M059J (cell line): ENCODE results near the gene DDX19B. TPM values are rescaled to one million over a fixed set of nuclear protein-coding genes. Genes with fewer than 3 reads are reported as not detected.
"Not testable (repeated sequence)": the region's sequence is repeated elsewhere in the genome, so short reads cannot be mapped to it uniquely, and the experiment has no call there.

Experiments used
- DNase-seq: peaks from one replicate; pipeline ENCODE4 v3.0.0-alpha.2; 2012; ENCODE audit warnings: low read depth
- total RNA-seq: library from RNA; depleted of rRNA; stranded (reverse); fragments of >200 nt; shearing (Covaris generic); gene quantifications from 2 replicates; pipeline ENCODE4 v1.2.3, GENCODE V29; 2014

The DDX19B gene
- total RNA-seq, 1 experiment from 2014 or later: 35.1 TPM

- not testable (repeated sequence) for DNase-seq
Observed at GRCh38 chr16:70287304-70287971, 11.5 kb upstream of the DDX19B start.

GRCh38 chr16:70289229-70290094 lies 9.5 kb upstream of the DDX19B start, which contains the start of gene AARS1:
AARS1 (minus strand) TSS chr16:70289506; CDS start chr16:70282763, 6,743 bp downstream.
- peak; percentile 100 for DNase-seq

- DNase-seq: no peak
Observed at GRCh38 chr16:70290949-70291519, 8.0 kb upstream of the DDX19B start.

GRCh38 chr16:70292148-70292547 lies 6.8 kb upstream of the DDX19B start:
- DNase-seq: not testable (repeated sequence)

GRCh38 chr16:70294385-70295025 lies 4.5 kb upstream of the DDX19B start:
- DNase-seq: no peak

- no peak for DNase-seq
Observed at GRCh38 chr16:70295634-70296033, 3.4 kb upstream of the DDX19B start.

- DNase-seq: no peak
Observed at GRCh38 chr16:70301121-70301520, 2.1 kb downstream of the DDX19B start.

- DNase-seq: no peak
Observed at GRCh38 chr16:70302745-70303144, 3.8 kb downstream of the DDX19B start.

- peak; percentile 36 for DNase-seq
Observed at GRCh38 chr16:70304892-70305448, 6.0 kb downstream of the DDX19B start.

- DNase-seq: no peak
Observed at GRCh38 chr16:70306880-70307279, 7.9 kb downstream of the DDX19B start.

GRCh38 chr16:70307726-70308125 lies 8.7 kb downstream of the DDX19B start:
- DNase-seq: not testable (repeated sequence)

GRCh38 chr16:70320121-70320520 lies 21.1 kb downstream of the DDX19B start:
- DNase-seq: no peak

- no peak for DNase-seq
Observed at GRCh38 chr16:70324998-70325747, 26.2 kb downstream of the DDX19B start.

GRCh38 chr16:70331091-70331490 lies 32.1 kb downstream of the DDX19B start:
- no peak for DNase-seq

GRCh38 chr16:70331588-70332358 lies 32.8 kb downstream of the DDX19B start:
- DNase-seq: no peak

- not testable (repeated sequence) for DNase-seq
Observed at GRCh38 chr16:70332728-70333127, 33.7 kb downstream of the DDX19B start.

GRCh38 chr16:70337814-70338213 lies 38.8 kb downstream of the DDX19B start:
- DNase-seq: no peak

- DNase-seq: no peak
Observed at GRCh38 chr16:70341600-70341999, 42.6 kb downstream of the DDX19B start.

- no peak for DNase-seq
Observed at GRCh38 chr16:70342016-70342415, 43.0 kb downstream of the DDX19B start.

- DNase-seq: no peak
Observed at GRCh38 chr16:70345840-70346239, 46.9 kb downstream of the DDX19B start.
